Fibroblast of lung (primary cell): ENCODE measurements around the gene SDK1. TPM values are rescaled to one million over a fixed set of nuclear protein-coding genes. Genes with fewer than 3 reads are reported as not detected.

Source experiments
- DNase-seq, 2 donors: peaks; one replicate each; pipeline versions ENCODE4 v3.0.0 to v3.0.0-alpha.2; 2010; ENCODE audit warnings: low read depth in 2 of 2
- H2AFZ ChIP-seq: 2 replicates; pipeline ENCODE4 v1.5.1; 2012; ENCODE audit warnings: low read length, control low read depth, inconsistent platforms
- H3K27ac ChIP-seq: 2 replicates; pipeline ENCODE4 v1.5.1; 2011; ENCODE audit warnings: low read length, control low read depth; ENCODE audit not compliant: insufficient read depth
- H3K27me3 ChIP-seq: 2 replicates; pipeline ENCODE4 v1.5.1; 2011; ENCODE audit warnings: mild to moderate bottlenecking, low read length; ENCODE audit not compliant: control insufficient read depth, insufficient read depth
- H3K36me3 ChIP-seq: 2 replicates; pipeline ENCODE4 v1.5.1; 2011; ENCODE audit warnings: low read length; ENCODE audit not compliant: control insufficient read depth, insufficient read depth
- H3K4me1 ChIP-seq: 2 replicates; pipeline ENCODE4 v1.5.1; 2011; ENCODE audit warnings: low read length; ENCODE audit not compliant: control insufficient read depth, insufficient read depth; ENCODE audit errors: extremely low read depth
- H3K4me2 ChIP-seq: 2 replicates; pipeline ENCODE4 v1.5.1; 2011; ENCODE audit warnings: low read length, control low read depth; ENCODE audit not compliant: insufficient read depth; ENCODE audit errors: extremely low read depth
- H3K4me3 ChIP-seq, 4 experiments: fragments of 200-600 bp in 1 of 4; sonication (generic) in 1 of 4; replicated peaks in 1 of 4; 2 replicates each; pipeline ENCODE4 v1.5.1; 2011 to 2016; ENCODE audit warnings: low read length in 4 of 4, low read depth in 3 of 4, mild to moderate bottlenecking in 3 of 4, control low read depth in 2 of 4, inconsistent platforms in 1 of 4, mixed read lengths in 1 of 4; ENCODE audit not compliant: insufficient read depth in 1 of 4; ENCODE audit errors: control extremely low read depth in 1 of 4
- H3K79me2 ChIP-seq: 2 replicates; pipeline ENCODE4 v1.5.1; 2012; ENCODE audit warnings: mild to moderate bottlenecking, low read length, inconsistent platforms; ENCODE audit not compliant: control insufficient read depth, insufficient read depth
- H3K9ac ChIP-seq: 2 replicates; pipeline ENCODE4 v1.5.1; 2011; ENCODE audit warnings: mild to moderate bottlenecking, low read length, control low read depth; ENCODE audit not compliant: insufficient read depth
- H3K9me3 ChIP-seq: 2 replicates; pipeline ENCODE4 v1.5.1; 2012; ENCODE audit warnings: low read depth, low read length; ENCODE audit not compliant: control insufficient read depth, insufficient read depth
- H4K20me1 ChIP-seq: 2 replicates; pipeline ENCODE4 v1.5.1; 2011; ENCODE audit warnings: low read length; ENCODE audit not compliant: control insufficient read depth, insufficient read depth; ENCODE audit errors: extremely low read depth
- CTCF ChIP-seq, 2 donors: IDR thresholded peaks in 1 of 2; conservative IDR thresholded peaks in 1 of 2; 1 replicate in 1 of 2; 2 replicates in 1 of 2; pipeline ENCODE4 v1.5.1; 2011 to 2012; ENCODE audit warnings: low read length in 2 of 2, control low read depth in 1 of 2, inconsistent platforms in 1 of 2, low read depth in 1 of 2, mild to moderate bottlenecking in 1 of 2
- EZH2 ChIP-seq: IDR thresholded peaks from 2 replicates; pipeline ENCODE4 v1.5.1; 2012; ENCODE audit warnings: low read length, control low read depth, mild to moderate bottlenecking; ENCODE audit errors: missing control alignments
- polyA plus RNA-seq, 2 donors: library from polyadenylated mRNA; depleted of rRNA in 1 of 2; stranded (reverse) in 1 of 2; unstranded in 1 of 2; fragments of >200 nt; gene quantifications; 2 replicates each; pipeline ENCODE4 v1.2.1, GENCODE V29; 2011 to 2012; ENCODE audit warnings: missing spikeins in 1 of 2
- total RNA-seq: library from RNA; depleted of rRNA; stranded (reverse); fragments of >200 nt; gene quantifications from 2 replicates; pipeline ENCODE4 v1.2.1, GENCODE V29; 2014

SDK1 gene
- total and polyA plus RNA-seq, 2 donors (not counting 1 experiment from before 2014, with no cell fraction given), result 1.0 to 8.6 TPM

- Histone ChIP-seq H3K27ac (no peak overlapping the region), H3K4me3 (no peak overlapping the region), H3K4me2 (no peak overlapping the region), H3K27me3 (no peaks in the 10 kb centered on the region), H3K36me3 (no peaks in the 10 kb centered on the region), H3K4me1 (no peaks in the 10 kb centered on the region), H3K9ac (no peak overlapping the region), H2AFZ (no peak overlapping the region), H3K79me2 (no peaks in the 10 kb centered on the region), H3K9me3 (no peaks in the 10 kb centered on the region), H4K20me1 (no peaks in the 10 kb centered on the region)
- no peak for TF ChIP-seq EZH2
- no peak for TF ChIP-seq CTCF (conservative IDR thresholded peaks at IDR 0.05 in 1 of 2, IDR thresholded peaks at IDR 0.05 in 1 of 2; ENCODE audit: low read depth in 1 of 2, low read length in 2 of 2)
- DNase-seq, result no peak
Measured at GRCh38 chr7:4267341-4268039, 966.4 kb downstream of the SDK1 start.

- TF ChIP-seq EZH2 (no peak), CTCF (conservative IDR thresholded peaks at IDR 0.05 in 1 of 2, IDR thresholded peaks at IDR 0.05 in 1 of 2; ENCODE audit: low read depth in 1 of 2, low read length in 2 of 2) (no peak)
- H3K4me1 ChIP-seq, result no peaks in the 10 kb centered on the region
- no peaks in the 10 kb centered on the region for H4K20me1 ChIP-seq
- no peaks in the 10 kb centered on the region for H3K79me2 ChIP-seq
- H2AFZ ChIP-seq, result no peak overlapping the region
- H3K36me3 ChIP-seq, result no peaks in the 10 kb centered on the region
- no peaks in the 10 kb centered on the region for H3K27me3 ChIP-seq
- no peak overlapping the region for H3K4me2 ChIP-seq
- no peak overlapping the region for H3K9ac ChIP-seq
- no peaks in the 10 kb centered on the region for H3K9me3 ChIP-seq
- no peak for DNase-seq
- no peak overlapping the region for H3K27ac ChIP-seq
- no peak overlapping the region for H3K4me3 ChIP-seq
Measured at GRCh38 chr7:4268040-4268965, 967.3 kb downstream of the SDK1 start.

- Histone ChIP-seq H3K36me3 (no peaks in the 10 kb centered on the region), H3K9ac (no peak overlapping the region), H3K4me1 (no peaks in the 10 kb centered on the region), H2AFZ (no peak overlapping the region), H3K27me3 (no peaks in the 10 kb centered on the region), H3K27ac (no peak overlapping the region), H3K4me2 (no peak overlapping the region), H3K9me3 (no peaks in the 10 kb centered on the region), H4K20me1 (no peaks in the 10 kb centered on the region), H3K79me2 (no peaks in the 10 kb centered on the region), H3K4me3 (no peak overlapping the region)
- no peak for DNase-seq
- TF ChIP-seq EZH2 (no peak), CTCF (conservative IDR thresholded peaks at IDR 0.05 in 1 of 2, IDR thresholded peaks at IDR 0.05 in 1 of 2; ENCODE audit: low read depth in 1 of 2, low read length in 2 of 2) (no peak)
Measured at GRCh38 chr7:4269086-4269485, 968.0 kb downstream of the SDK1 start.
